Keratinocyte (primary cell): ENCODE data around the gene UCMA. TPM values are rescaled to one million over a fixed set of nuclear protein-coding genes. Genes with fewer than 3 reads are reported as not detected.

Experiments
- DNase-seq: peaks from one replicate; pipeline ENCODE4 v3.0.0-alpha.2; 2011; ENCODE audit warnings: low read depth, missing footprints, low spot score
- FAIRE-seq: peaks from 2 replicates; lab custom pipeline; 2011; peaks lifted over from hg19 to GRCh38; lab: Jason Lieb, UNC
- H2AFZ ChIP-seq: 2 replicates; pipeline ENCODE4 v1.6.0; 2012; ENCODE audit warnings: low read length, control low read depth, inconsistent platforms; ENCODE audit not compliant: control insufficient read depth
- H3K27ac ChIP-seq: 2 replicates; pipeline ENCODE4 v1.5.1; 2011; ENCODE audit warnings: low read length; ENCODE audit not compliant: control insufficient read depth, insufficient read depth
- H3K27me3 ChIP-seq: 3 replicates; pipeline ENCODE4 v1.6.0; 2011; ENCODE audit warnings: low read length; ENCODE audit not compliant: control insufficient read depth, insufficient read depth; ENCODE audit errors: extremely low read depth
- H3K36me3 ChIP-seq, 2 experiments: 2 replicates in 1 of 2; 3 replicates in 1 of 2; pipeline ENCODE4 v1.5.1; 2011; ENCODE audit warnings: low read length in 2 of 2, mild to moderate bottlenecking in 1 of 2; ENCODE audit not compliant: control insufficient read depth in 2 of 2, insufficient read depth in 2 of 2; ENCODE audit errors: extremely low read depth in 1 of 2
- H3K4me1 ChIP-seq: 3 replicates; pipeline ENCODE4 v1.5.1; 2011; ENCODE audit warnings: low read length; ENCODE audit not compliant: control insufficient read depth, insufficient read depth; ENCODE audit errors: extremely low read depth
- H3K4me2 ChIP-seq: 3 replicates; pipeline ENCODE4 v1.6.0; 2011; ENCODE audit warnings: low read depth, low read length; ENCODE audit not compliant: control insufficient read depth, insufficient read depth; ENCODE audit errors: extremely low read depth
- H3K4me3 ChIP-seq, 3 experiments: fragments of 200-600 bp in 1 of 3; sonication (generic) in 1 of 3; 2 replicates in 2 of 3; 3 replicates in 1 of 3; pipeline ENCODE4 v1.5.1; 2011 to 2016; ENCODE audit warnings: low read length in 3 of 3, mild to moderate bottlenecking in 3 of 3, control low read depth in 2 of 3, inconsistent platforms in 1 of 3, low read depth in 1 of 3, mixed read lengths in 1 of 3, mixed run types in 1 of 3, moderate library complexity in 1 of 3; ENCODE audit not compliant: control insufficient read depth in 2 of 3, insufficient read depth in 2 of 3; ENCODE audit errors: extremely low read depth in 1 of 3
- H3K79me2 ChIP-seq: 2 replicates; pipeline ENCODE4 v1.6.0; 2012; ENCODE audit warnings: low read length; ENCODE audit not compliant: control insufficient read depth, insufficient read depth
- H3K9ac ChIP-seq: 3 replicates; pipeline ENCODE4 v1.6.0; 2011; ENCODE audit warnings: low read length; ENCODE audit not compliant: control insufficient read depth, insufficient read depth; ENCODE audit errors: extremely low read depth
- H3K9me1 ChIP-seq: 3 replicates; pipeline ENCODE4 v1.6.0; 2011; ENCODE audit warnings: low read length; ENCODE audit not compliant: control insufficient read depth, insufficient read depth; ENCODE audit errors: extremely low read depth
- H3K9me3 ChIP-seq: 2 replicates; pipeline ENCODE4 v1.5.1; 2012; ENCODE audit warnings: low read depth, low read length; ENCODE audit not compliant: control insufficient read depth
- H4K20me1 ChIP-seq: 3 replicates; pipeline ENCODE4 v1.6.0; 2011; ENCODE audit warnings: low read length; ENCODE audit not compliant: control insufficient read depth, insufficient read depth; ENCODE audit errors: extremely low read depth
- CTCF ChIP-seq, 3 experiments: IDR thresholded peaks in 1 of 3; conservative IDR thresholded peaks in 1 of 3; optimal IDR thresholded peaks in 1 of 3; 2 replicates in 2 of 3; 3 replicates in 1 of 3; pipeline versions ENCODE3 to v1.5.1; 2011; ENCODE audit warnings: low read length in 3 of 3, mild to moderate bottlenecking in 3 of 3, moderate library complexity in 2 of 3, control low read depth in 1 of 3, inconsistent platforms in 1 of 3; ENCODE audit not compliant: insufficient read depth in 2 of 3; ENCODE audit errors: extremely low read depth in 1 of 3
- EZH2 ChIP-seq: IDR thresholded peaks from one replicate; pipeline ENCODE4 v1.6.1; 2012; ENCODE audit warnings: inconsistent platforms, mild to moderate bottlenecking, low read length, moderate library complexity
- dilution Hi-C: fragments of 300-500 bp; cut with MboI; formaldehyde crosslinking; loops from one replicate; pipeline ENCODE4 v1.7.0; 2020; ENCODE audit warnings: low sequenced_read_pairs; ENCODE audit not compliant: extremely low pct_ligation_motif_present
- polyA plus RNA-seq, 5 experiments: library from polyadenylated mRNA; depleted of rRNA in 3 of 5; stranded (reverse) in 3 of 5; stranded (forward) in 1 of 5; unstranded in 1 of 5; fragments of >200 nt; gene quantifications; 1 replicate in 1 of 5; 2 replicates in 3 of 5; 3 replicates in 1 of 5; pipeline versions ENCODE4 v1.2.1 to v1.2.3, GENCODE V29; 2011 to 2012; ENCODE audit warnings: missing spikeins in 2 of 5, low read depth in 1 of 5, low replicate concordance in 1 of 5

UCMA gene
- polyA plus RNA-seq, 1 donor (not counting 4 experiments of a cell fraction or from before 2014, with no cell fraction given) = not detected

- no peaks in the 10 kb centered on the region for H3K9me1 ChIP-seq
- no peak overlapping the region for H2AFZ ChIP-seq
- no peaks in the 10 kb centered on the region for H3K9me3 ChIP-seq
- H3K27ac ChIP-seq = no peak overlapping the region
- no peaks in the 10 kb centered on the region for H3K79me2 ChIP-seq
- H3K4me1 ChIP-seq = no peaks in the 10 kb centered on the region
- dilution Hi-C loops = no loop called here
- no peaks in the 10 kb centered on the region for H3K36me3 ChIP-seq
- DNase-seq (no peak), FAIRE-seq (no peak)
- H3K4me2 ChIP-seq = no peak overlapping the region
- peak; percentile 37 to 60 (median 48) for TF ChIP-seq CTCF (optimal IDR thresholded peaks at IDR 0.05 in 1 of 3, IDR thresholded peaks at IDR 0.05 in 1 of 3, conservative IDR thresholded peaks at IDR 0.05 in 1 of 3; ENCODE audit: extremely low read depth in 1 of 3, insufficient read depth in 2 of 3, low read length in 3 of 3)
- no peak for TF ChIP-seq EZH2
- no peaks in the 10 kb centered on the region for H3K27me3 ChIP-seq
- no peak overlapping the region for H3K4me3 ChIP-seq
- H4K20me1 ChIP-seq = no peaks in the 10 kb centered on the region
- no peak overlapping the region for H3K9ac ChIP-seq
These were observed 37.5 kb upstream of the UCMA start for GRCh38 chr10:13271552-13272163.

DNA sequence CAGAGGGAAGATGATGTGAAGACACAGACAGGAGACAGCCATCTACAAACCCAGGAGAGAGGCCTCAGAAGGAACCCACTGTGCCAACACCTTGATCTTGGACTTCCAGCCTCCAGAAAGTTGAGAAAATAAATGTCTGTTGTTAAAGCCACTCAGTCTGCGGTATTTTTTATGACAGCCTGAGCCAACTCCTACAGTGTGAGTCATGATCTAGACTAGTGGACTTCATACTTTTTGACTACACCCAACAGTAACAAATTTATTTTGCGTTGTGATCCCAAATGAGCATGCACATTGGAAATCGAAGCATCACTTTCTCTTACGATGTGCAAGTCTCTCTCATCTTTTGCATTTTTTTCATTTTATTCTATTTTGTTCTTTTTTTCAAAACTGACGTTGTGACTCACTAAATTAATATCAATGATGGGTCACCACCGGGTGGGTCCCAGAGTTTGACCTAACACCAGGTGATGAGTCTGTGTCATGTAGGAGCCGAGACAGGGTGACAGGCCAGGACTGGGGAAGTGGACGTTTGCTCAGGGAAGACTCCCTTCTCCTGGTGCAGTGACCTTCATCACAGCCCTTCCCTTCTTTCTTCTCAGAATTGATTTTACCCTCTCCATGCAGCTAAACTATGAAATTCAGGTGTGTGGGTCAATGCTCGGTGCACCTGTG lies 36.8 kb upstream of the UCMA start:
- H4K20me1 ChIP-seq = no peaks in the 10 kb centered on the region
- H3K27me3 ChIP-seq = no peaks in the 10 kb centered on the region
- H3K9ac ChIP-seq = no peak overlapping the region
- no peaks in the 10 kb centered on the region for H3K79me2 ChIP-seq
- H3K9me3 ChIP-seq = no peaks in the 10 kb centered on the region
- no peak overlapping the region for H3K27ac ChIP-seq
- H3K4me2 ChIP-seq = no peak overlapping the region
- H3K9me1 ChIP-seq = no peaks in the 10 kb centered on the region
- no peak overlapping the region for H3K4me3 ChIP-seq
- FAIRE-seq (no peak), DNase-seq (no peak)
- no peak for TF ChIP-seq EZH2
- TF ChIP-seq CTCF (optimal IDR thresholded peaks at IDR 0.05 in 1 of 3, IDR thresholded peaks at IDR 0.05 in 1 of 3, conservative IDR thresholded peaks at IDR 0.05 in 1 of 3; ENCODE audit: extremely low read depth in 1 of 3, insufficient read depth in 2 of 3, low read length in 3 of 3) = no peak
- dilution Hi-C loops = no loop called here
- H3K4me1 ChIP-seq = no peaks in the 10 kb centered on the region
- H2AFZ ChIP-seq = no peak overlapping the region
- no peaks in the 10 kb centered on the region for H3K36me3 ChIP-seq
